T-helper 2 cell treated with Interferon-gamma antibody and Interleukin-4, amounts not matched to agents 5 μg/mL and 100 μg/mL, for 36 hours (primary cell): ENCODE data around the gene SELE.
"Not testable (repeated sequence)": the region's sequence is repeated elsewhere in the genome, so short reads cannot be mapped to it uniquely, and the experiment has no call there.

Experiments used
- DNase-seq: peaks from one replicate; pipeline ENCODE4 v3.0.0; 2021; ENCODE audit warnings: low spot score
- H3K27ac Mint-ChIP-seq: one replicate; pipeline ENCODE4 v1.8.0; 2021; ENCODE audit warnings: mild to moderate bottlenecking, mixed read lengths
- H3K27me3 Mint-ChIP-seq: one replicate; pipeline ENCODE4 v1.8.0; 2021; ENCODE audit warnings: low read depth, mixed read lengths
- H3K36me3 Mint-ChIP-seq: one replicate; pipeline ENCODE4 v1.8.0; 2021; ENCODE audit warnings: low read depth, mixed read lengths
- H3K4me1 Mint-ChIP-seq: one replicate; pipeline ENCODE4 v1.8.0; 2021; ENCODE audit warnings: low read depth, mixed read lengths
- H3K4me3 Mint-ChIP-seq: one replicate; pipeline ENCODE4 v1.8.0; 2022; ENCODE audit warnings: mild to moderate bottlenecking, moderate library complexity, mixed read lengths
- H3K9me3 Mint-ChIP-seq: one replicate; pipeline ENCODE4 v1.8.0; 2021; ENCODE audit warnings: mixed read lengths

SELE gene

GRCh38 chr1:169745015-169745861 is 11.4 kb upstream of the SELE start:
- Mint-ChIP-seq H3K4me3 (no peak overlapping the region), H3K9me3 (no peaks in the 10 kb centered on the region), H3K27ac (no peak overlapping the region), H3K27me3 (peaks cover 11% of the 10 kb centered on the region), H3K36me3 (no peaks in the 10 kb centered on the region), H3K4me1 (no peaks in the 10 kb centered on the region)
- DNase-seq: no peak

- no peaks in the 10 kb centered on the region for H3K36me3 Mint-ChIP-seq
- no peaks in the 10 kb centered on the region for H3K9me3 Mint-ChIP-seq
- H3K27ac Mint-ChIP-seq: no peak overlapping the region
- DNase-seq: no peak
- no peak overlapping the region for H3K4me3 Mint-ChIP-seq
- peaks cover 15% of the 10 kb centered on the region for H3K27me3 Mint-ChIP-seq
- H3K4me1 Mint-ChIP-seq: no peaks in the 10 kb centered on the region
Measured at GRCh38 chr1:169741666-169742394, 8.0 kb upstream of the SELE start.

GRCh38 chr1:169739980-169740379 is 6.1 kb upstream of the SELE start:
- H3K27me3 Mint-ChIP-seq: peaks cover 20% of the 10 kb centered on the region
- H3K9me3 Mint-ChIP-seq: no peaks in the 10 kb centered on the region
- no peak overlapping the region for H3K4me3 Mint-ChIP-seq
- no peaks in the 10 kb centered on the region for H3K4me1 Mint-ChIP-seq
- H3K36me3 Mint-ChIP-seq: no peaks in the 10 kb centered on the region
- no peak overlapping the region for H3K27ac Mint-ChIP-seq
- no peak for DNase-seq

GRCh38 chr1:169731446-169731845 is 2.4 kb downstream of the SELE start:
- Mint-ChIP-seq H3K4me3 (no peak overlapping the region), H3K36me3 (no peaks in the 10 kb centered on the region), H3K27ac (no peak overlapping the region), H3K27me3 (peaks cover 24% of the 10 kb centered on the region), H3K4me1 (no peaks in the 10 kb centered on the region), H3K9me3 (no peaks in the 10 kb centered on the region)
- DNase-seq: no peak

GRCh38 chr1:169729991-169730390 is 3.9 kb downstream of the SELE start:
- Mint-ChIP-seq H3K27me3 (peaks cover 23% of the 10 kb centered on the region), H3K4me3 (no peak overlapping the region), H3K9me3 (no peaks in the 10 kb centered on the region), H3K36me3 (no peaks in the 10 kb centered on the region), H3K27ac (no peak overlapping the region), H3K4me1 (no peaks in the 10 kb centered on the region)
- DNase-seq: no peak

GRCh38 chr1:169727307-169727706 is 6.6 kb downstream of the SELE start:
- Mint-ChIP-seq H3K27me3 (peaks cover 19% of the 10 kb centered on the region), H3K4me1 (peaks cover 4% of the 10 kb centered on the region), H3K36me3 (no peaks in the 10 kb centered on the region), H3K9me3 (no peaks in the 10 kb centered on the region), H3K27ac (no peak overlapping the region), H3K4me3 (no peak overlapping the region)
- no peak for DNase-seq

- H3K4me3 Mint-ChIP-seq: no peak overlapping the region
Measured at GRCh38 chr1:169726851-169727250, 7.0 kb downstream of the SELE start.

GRCh38 chr1:169725930-169726329 is 7.9 kb downstream of the SELE start:
- no peak for DNase-seq
- peaks cover 4% of the 10 kb centered on the region for H3K4me1 Mint-ChIP-seq
- H3K27ac Mint-ChIP-seq: no peak overlapping the region
- H3K27me3 Mint-ChIP-seq: peaks cover 15% of the 10 kb centered on the region
- H3K4me3 Mint-ChIP-seq: no peak overlapping the region
- no peaks in the 10 kb centered on the region for H3K36me3 Mint-ChIP-seq
- H3K9me3 Mint-ChIP-seq: no peaks in the 10 kb centered on the region

More at GRCh38 chr1:169726851-169727250, 7.0 kb downstream of the SELE start:
- Mint-ChIP-seq H3K27ac (no peak overlapping the region), H3K27me3 (peaks cover 19% of the 10 kb centered on the region), H3K36me3 (no peaks in the 10 kb centered on the region), H3K4me1 (peaks cover 4% of the 10 kb centered on the region), H3K9me3 (no peaks in the 10 kb centered on the region)
- DNase-seq: no peak

GRCh38 chr1:169724168-169724567 is 9.7 kb downstream of the SELE start:
- Mint-ChIP-seq H3K27ac (no peak overlapping the region), H3K4me1 (peaks cover 4% of the 10 kb centered on the region), H3K9me3 (no peaks in the 10 kb centered on the region), H3K36me3 (no peaks in the 10 kb centered on the region), H3K4me3 (no peak overlapping the region), H3K27me3 (peaks cover 15% of the 10 kb centered on the region)
- DNase-seq: no peak

- H3K27me3 Mint-ChIP-seq: peaks cover 17% of the 10 kb centered on the region
- no peaks in the 10 kb centered on the region for H3K9me3 Mint-ChIP-seq
- no peak for DNase-seq
- H3K4me3 Mint-ChIP-seq: no peak overlapping the region
- peaks cover 4% of the 10 kb centered on the region for H3K4me1 Mint-ChIP-seq
- H3K27ac Mint-ChIP-seq: no peak overlapping the region
- no peaks in the 10 kb centered on the region for H3K36me3 Mint-ChIP-seq
Measured at GRCh38 chr1:169723763-169724162, 10.1 kb downstream of the SELE start.

- no peaks in the 10 kb centered on the region for H3K9me3 Mint-ChIP-seq
- no peak overlapping the region for H3K27ac Mint-ChIP-seq
- no peak for DNase-seq
- peaks cover 4% of the 10 kb centered on the region for H3K4me1 Mint-ChIP-seq
- no peak overlapping the region for H3K4me3 Mint-ChIP-seq
- H3K27me3 Mint-ChIP-seq: peaks cover 20% of the 10 kb centered on the region
- H3K36me3 Mint-ChIP-seq: no peaks in the 10 kb centered on the region
Measured at GRCh38 chr1:169722779-169723178, 11.1 kb downstream of the SELE start.

GRCh38 chr1:169715100-169715499 is 18.8 kb downstream of the SELE start:
- H3K4me1 Mint-ChIP-seq, DNase-seq, H3K36me3 Mint-ChIP-seq, H3K27ac Mint-ChIP-seq, H3K4me3 Mint-ChIP-seq: not testable (repeated sequence)
- Mint-ChIP-seq H3K9me3 (peaks cover 24% of the 10 kb centered on the region), H3K27me3 (peaks cover 40% of the 10 kb centered on the region)

- peaks cover 17% of the 10 kb centered on the region for H3K36me3 Mint-ChIP-seq
- peaks cover 16% of the 10 kb centered on the region for H3K4me1 Mint-ChIP-seq
- not testable (repeated sequence) for DNase-seq, H3K4me3 Mint-ChIP-seq, H3K27ac Mint-ChIP-seq
- peaks cover 33% of the 10 kb centered on the region for H3K27me3 Mint-ChIP-seq
- H3K9me3 Mint-ChIP-seq: peaks cover 24% of the 10 kb centered on the region
Measured at GRCh38 chr1:169713090-169713489, 20.8 kb downstream of the SELE start.

- Mint-ChIP-seq H3K27me3 (peaks cover 31% of the 10 kb centered on the region), H3K27ac (no peak overlapping the region), H3K36me3 (peaks cover 20% of the 10 kb centered on the region), H3K4me3 (peak overlapping the region; percentile 98), H3K9me3 (peaks cover 21% of the 10 kb centered on the region), H3K4me1 (peaks cover 19% of the 10 kb centered on the region)
- no peak for DNase-seq
Measured at GRCh38 chr1:169712309-169712631, 21.6 kb downstream of the SELE start.
